CD4-positive, alpha-beta T cell treated with Interleukin-2 at 100 ng/mL for 4 hours (primary cell): ENCODE results near the gene PTPRT.

Experiments
- DNase-seq: peaks from one replicate; pipeline ENCODE4 v3.0.0-alpha.2; 2020; ENCODE audit warnings: low spot score

PTPRT gene

DNA sequence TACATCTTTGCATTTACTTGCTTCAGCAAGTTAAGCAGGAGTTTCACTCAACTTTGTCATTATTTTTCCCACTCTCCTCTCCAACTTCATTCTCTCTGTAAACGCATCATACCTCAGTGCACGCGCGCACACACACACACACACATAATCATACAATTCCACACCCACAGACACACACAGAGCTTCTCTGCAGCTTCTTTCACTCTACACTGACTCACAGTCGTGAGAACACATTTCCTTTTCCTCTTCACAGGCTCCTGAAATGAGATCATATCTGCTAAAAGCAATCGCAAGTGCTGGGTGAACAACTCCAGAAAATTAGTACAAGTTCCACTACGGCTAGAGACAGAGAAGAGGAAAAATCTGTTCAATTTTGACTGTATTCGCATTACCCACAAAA is 215.4 kb downstream of the PTPRT start:
- no peak for DNase-seq

DNA sequence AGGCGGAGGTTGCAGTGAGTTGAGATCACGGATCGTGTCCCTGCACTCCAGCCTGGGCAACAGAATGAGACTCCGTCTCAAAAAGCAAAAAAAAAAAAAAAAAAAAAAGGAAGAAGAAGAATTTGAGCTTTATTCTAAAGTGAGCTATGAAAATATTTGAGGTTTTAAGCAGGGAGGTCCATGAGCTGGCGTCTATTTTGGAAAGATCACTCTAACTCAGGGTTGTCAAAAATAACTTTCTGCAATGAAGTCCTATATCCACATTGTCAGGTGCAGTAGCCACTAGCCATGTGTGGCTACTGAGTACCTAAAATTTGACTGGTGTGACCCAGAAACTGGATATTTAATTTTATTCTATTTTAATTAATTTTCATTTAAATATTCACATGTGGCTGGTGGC is 217.1 kb downstream of the PTPRT start:
- no peak for DNase-seq

GRCh38 chr20:42968746-42969145 is 221.0 kb downstream of the PTPRT start:
- DNase-seq, result no peak

DNA sequence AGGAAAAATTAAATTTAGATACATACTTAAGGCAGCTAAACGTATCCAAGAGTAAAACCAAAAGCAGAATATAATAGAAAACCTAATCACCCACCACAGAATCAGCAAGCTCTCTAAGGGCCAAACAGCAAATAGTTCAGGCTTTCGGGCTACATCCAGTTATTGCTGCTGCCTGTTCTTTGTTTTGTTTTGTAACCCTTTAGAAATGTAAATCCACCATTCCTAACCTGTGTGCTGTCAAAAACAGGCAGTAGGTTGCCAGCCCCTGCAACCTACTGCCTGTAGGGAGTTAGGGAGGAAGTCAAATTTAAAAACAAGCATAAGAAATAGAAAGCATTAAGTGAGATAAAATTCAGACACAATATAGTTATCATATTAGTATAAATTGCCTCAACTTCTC is 225.9 kb downstream of the PTPRT start:
- DNase-seq, result no peak

- no peak for DNase-seq
Observed at GRCh38 chr20:42961771-42962170, 227.9 kb downstream of the PTPRT start.

DNA sequence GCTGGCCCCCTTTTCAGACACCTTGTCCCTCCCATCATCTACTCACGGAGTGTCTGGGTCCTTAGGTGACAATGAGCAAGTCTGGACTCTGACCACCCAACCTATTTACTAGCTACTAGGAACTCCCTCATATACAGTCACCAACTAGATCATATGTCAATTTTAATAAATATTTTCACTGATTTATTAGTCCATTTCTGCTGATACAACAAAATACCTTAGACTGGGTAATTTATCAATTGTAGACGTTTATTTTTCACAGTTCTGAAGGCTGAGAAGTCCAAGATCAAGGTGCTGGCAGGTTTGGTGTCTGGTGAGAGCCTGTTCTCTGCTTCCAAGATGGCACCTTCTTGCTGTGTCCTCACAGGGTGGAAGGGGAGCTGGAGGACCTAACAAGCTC is 229.7 kb downstream of the PTPRT start:
- DNase-seq, result no peak

GRCh38 chr20:42958367-42959069 is 231.2 kb downstream of the PTPRT start:
- no peak for DNase-seq

DNA sequence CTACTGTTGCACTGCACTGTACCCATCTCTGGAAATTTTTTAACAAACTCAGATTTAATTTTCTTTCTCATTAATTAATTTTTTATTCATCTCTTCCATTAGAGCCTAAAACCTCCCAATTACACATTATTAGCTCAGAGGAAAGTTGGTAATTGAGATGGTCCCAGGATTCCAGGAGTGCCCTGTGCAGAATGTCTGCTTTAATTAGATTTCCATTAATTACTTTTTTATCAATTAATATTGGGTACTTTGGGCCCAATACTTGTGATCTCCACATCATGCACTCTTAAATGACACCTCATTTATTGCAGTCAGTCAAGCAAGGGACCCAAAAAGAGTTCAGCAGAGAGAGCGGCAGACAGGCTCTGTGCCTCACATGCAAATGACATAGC is 232.0 kb downstream of the PTPRT start:
- DNase-seq, result no peak

DNA sequence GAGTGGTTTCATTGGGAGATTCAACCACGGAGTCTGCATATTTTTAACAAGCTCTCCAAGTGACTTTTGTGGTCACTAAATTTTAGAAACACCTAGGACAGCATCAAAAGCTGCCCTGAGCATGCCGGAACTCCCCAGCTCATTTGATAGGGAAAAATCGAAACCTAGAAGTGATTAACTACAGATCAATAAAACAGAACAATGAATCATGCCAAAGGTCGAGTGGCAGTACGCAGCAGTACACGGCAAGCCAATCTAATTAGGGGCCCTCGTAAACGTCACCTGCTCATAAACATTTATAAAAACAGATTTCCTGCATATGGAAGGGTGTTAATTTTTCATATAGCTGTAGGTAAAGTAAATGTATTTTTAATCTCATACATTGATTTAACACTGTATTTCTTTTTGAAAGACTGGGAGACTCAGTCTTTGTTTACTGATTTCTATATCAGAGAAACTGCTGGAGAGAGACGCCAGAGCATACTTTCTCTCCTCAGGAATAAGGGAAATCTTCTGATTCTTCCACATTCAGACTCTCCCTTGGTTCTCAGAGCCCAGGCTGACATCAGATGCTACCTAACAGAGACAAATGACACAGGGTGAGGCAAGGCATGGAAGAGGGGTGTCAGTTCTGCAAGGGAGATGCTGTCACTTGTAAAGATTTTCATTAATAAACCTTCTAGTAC is 232.5 kb downstream of the PTPRT start:
- DNase-seq, result no peak

GRCh38 chr20:42955713-42956112 is 234.0 kb downstream of the PTPRT start:
- DNase-seq, result no peak

GRCh38 chr20:42954951-42955350 is 234.8 kb downstream of the PTPRT start:
- no peak for DNase-seq

DNA sequence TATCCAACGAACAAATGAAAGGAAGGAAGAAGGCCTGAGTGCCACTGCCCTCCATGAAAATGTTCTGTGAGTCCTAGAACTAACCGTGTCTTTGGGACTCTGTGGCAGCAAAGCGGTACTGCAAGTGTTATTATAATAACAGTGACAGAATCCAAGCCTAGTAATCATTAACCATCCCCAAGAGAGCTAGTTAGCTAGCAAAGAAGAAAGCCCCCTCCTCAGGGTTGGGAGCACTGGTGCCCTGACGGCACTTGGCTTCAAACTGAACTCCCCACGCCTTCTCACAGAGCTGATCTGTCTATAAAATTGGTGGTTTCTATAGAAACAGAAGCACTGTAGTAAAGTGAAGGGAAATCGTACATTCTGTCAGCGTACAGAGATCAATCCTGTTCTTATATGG is 239.8 kb downstream of the PTPRT start:
- DNase-seq, result no peak

- no peak for DNase-seq
Observed at GRCh38 chr20:42945234-42945994, 244.3 kb downstream of the PTPRT start.

DNA sequence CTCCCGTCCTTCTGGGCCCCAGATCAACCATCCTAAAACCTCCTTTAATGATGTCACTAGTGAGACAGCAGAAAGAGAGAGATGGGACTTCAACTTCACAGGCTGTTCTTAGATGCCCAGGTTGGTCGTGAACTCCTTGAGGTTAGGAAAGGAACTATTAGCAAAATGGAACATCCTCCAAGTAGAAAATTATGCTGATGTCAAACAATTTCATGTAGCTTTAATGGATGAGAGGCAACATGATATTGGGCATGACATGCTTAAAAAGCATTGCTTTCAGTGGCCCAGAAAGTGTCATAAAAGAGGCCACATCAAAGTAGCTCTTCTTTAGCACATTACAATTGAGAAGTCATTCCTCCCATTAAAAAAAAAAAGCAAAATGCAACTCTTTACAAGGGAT is 248.1 kb downstream of the PTPRT start:
- no peak for DNase-seq

DNA sequence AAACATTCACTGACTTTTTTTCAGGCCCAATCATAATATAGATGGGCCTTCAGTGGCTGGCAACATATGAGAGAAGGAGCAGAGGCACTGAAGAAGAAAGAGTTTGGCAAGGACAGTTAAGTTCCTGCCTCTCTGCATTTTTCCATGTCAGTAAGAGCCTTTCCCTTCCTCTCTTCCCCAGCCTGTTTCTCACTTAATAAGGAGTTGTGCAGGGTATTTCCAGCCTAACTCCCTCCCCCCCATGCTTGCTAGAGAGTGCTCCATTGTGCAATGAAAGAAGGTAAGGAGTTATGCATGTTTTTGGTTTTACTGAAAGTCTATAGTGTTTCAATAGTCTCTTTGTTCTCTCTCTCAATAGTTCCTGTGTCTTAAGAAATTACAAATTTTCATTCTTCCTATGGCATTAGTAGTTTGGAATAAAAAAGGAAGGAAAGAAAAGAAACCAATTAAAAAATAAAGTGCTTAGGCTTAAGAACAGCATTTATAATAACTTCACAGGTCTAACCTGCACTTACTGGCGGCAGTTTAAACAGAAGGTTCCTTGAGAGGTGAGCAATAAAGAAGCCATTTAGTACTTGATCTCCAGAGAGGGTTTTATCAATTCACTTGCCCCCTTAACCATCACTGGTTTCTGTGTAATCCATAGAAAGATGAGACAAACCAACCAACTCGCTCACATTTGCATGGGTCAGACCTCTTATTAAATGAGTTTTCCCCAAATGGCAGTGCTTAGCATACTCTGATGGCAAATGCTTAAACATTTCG is 251.1 kb downstream of the PTPRT start:
- no peak for DNase-seq

DNA sequence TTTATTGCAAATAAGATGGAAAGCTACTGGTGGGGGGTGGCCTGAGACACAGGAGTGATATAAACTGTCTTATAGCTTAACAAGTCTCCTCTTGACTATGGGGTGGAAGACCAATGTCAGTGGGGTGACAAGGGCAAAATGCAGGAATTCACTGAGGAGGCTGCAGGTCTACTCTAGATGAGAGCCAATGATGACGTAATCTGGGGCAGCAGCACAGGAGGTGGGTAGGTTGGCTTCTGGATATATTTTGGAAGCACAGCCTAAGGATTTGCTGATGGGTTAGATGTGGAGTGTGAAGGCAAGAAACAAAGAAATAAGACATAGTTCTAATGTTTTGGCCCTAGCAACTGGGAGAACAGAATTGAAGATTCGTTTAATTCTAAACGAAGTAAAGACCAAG is 253.2 kb downstream of the PTPRT start:
- DNase-seq, result no peak

- DNase-seq, result no peak
Observed at GRCh38 chr20:42924215-42924614, 265.5 kb downstream of the PTPRT start.

GRCh38 chr20:42923348-42923918 is 266.3 kb downstream of the PTPRT start:
- no peak for DNase-seq

DNA sequence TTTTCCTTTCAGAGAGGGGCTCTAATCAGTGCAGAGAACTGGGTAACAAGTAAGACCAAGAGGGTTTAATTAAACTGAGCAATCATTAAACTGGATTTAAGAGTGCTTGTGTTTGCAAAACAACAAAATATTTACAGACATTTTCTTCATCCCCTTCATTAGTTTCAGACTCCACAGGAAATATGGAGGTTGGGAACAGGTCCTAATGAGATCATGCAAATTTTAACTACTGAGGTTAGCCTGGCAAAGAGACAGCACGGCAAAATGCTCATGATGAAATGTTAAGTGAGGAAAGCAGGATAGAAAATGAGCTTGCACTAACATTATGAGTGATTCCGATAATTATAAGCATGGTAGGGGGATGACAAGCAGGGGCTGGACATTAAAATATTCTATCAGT is 268.9 kb downstream of the PTPRT start:
- DNase-seq, result no peak

DNA sequence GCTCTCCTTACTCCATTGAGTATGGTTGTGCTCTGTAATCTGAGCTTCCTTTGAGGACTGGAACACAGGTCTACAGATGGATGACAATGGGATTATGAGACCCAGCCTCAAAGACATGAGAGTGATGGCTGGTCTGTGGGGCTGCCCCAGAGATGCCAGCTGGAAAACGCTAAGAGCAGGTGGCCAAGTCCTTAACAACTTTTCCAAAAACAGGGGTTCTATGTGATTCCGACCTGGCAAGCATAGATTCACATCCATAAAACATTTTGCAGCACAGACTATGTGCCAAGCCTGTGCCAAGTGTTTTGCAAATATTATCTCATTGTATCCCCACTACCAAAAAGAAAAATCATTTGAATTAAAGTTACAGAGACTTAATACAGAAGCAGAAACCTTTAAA is 270.4 kb downstream of the PTPRT start:
- DNase-seq, result no peak

- no peak for DNase-seq
Observed at GRCh38 chr20:42915081-42915480, 274.6 kb downstream of the PTPRT start.

DNA sequence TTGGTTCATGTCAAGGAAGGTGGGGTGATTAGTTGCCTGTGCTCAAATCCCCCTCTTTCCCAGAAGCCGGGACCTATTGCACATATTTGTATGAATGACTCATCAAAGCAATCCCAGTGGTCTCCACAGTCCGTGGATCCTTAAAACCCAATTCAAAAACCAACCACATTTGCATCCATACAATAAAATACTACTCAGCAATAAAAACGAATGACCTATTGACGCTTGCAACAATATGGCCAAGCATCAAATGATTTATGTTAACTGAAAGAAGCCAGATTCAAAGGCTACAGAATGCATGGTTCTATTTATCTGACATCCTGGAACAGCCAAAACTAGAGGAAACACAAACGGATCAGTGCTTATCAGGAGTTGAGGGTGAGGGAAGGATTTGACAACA is 275.4 kb downstream of the PTPRT start:
- no peak for DNase-seq
